HCT116 (cell line): ENCODE measurements around the gene FBXO11. TPM values are rescaled to one million over a fixed set of nuclear protein-coding genes. Genes with fewer than 3 reads are reported as not detected.
A peak's percentile ranks its signal among the peaks of the same experiment; 100 is the strongest.

Experiments
- ATAC-seq: fragments of 200-7000 bp; cut with Tn5 transposase; 2 replicates; pipeline ENCODE4 v1.9.1; 2020; ENCODE audit warnings: mild to moderate bottlenecking, moderate library complexity
- BruUV-seq: library from RNA; stranded (reverse); fragments of 400-500 nt; replicated peaks from 2 replicates; lab custom pipeline; 2021; lab: Mats Ljungman, UMichigan
- CTCF ChIA-PET: fragments of 300-600 bp; sonication (Branson Sonifier 250); formaldehyde crosslinking; loops from one replicate; lab custom pipeline; 2021; ENCODE audit warnings: antibody characterized with exemption; lab: Charles Lee
- POLR2A ChIA-PET: fragments of 300-600, 350-600 bp; sonication (Branson Sonifier 250); formaldehyde crosslinking; loops from one replicate; lab custom pipeline; 2021; ENCODE audit warnings: antibody characterized with exemption; lab: Charles Lee
- RAD21 ChIA-PET, 2 experiments: fragments of 300-600 bp; sonication (Branson Sonifier 250); formaldehyde crosslinking; loops; one replicate each; lab custom pipeline; 2023; ENCODE audit warnings: low total read pairs in 2 of 2; ENCODE audit not compliant: uncharacterized antibody in 2 of 2, unreplicated experiment in 2 of 2, low non-redundant PET in 1 of 2; lab: Charles Lee
- DNase-seq: peaks from one replicate; pipeline ENCODE4 v3.0.0-alpha.2; 2010; ENCODE audit warnings: low read depth, low spot score
- H2AFZ ChIP-seq: fragments of 200-600 bp; shearing (Covaris generic), sonication (generic); 2 replicates; pipeline ENCODE4 v1.6.1; 2017; ENCODE audit warnings: low read depth, mixed run types, mixed read lengths, antibody characterized with exemption, low read length; ENCODE audit not compliant: poor library complexity, severe bottlenecking
- H3K27ac ChIP-seq: 2 replicates; pipeline ENCODE4 v1.5.1; 2012; ENCODE audit warnings: low read depth, low read length
- H3K27me3 ChIP-seq: fragments of 200-600 bp; sonication (generic); 2 replicates; pipeline ENCODE4 v1.6.1; 2016; ENCODE audit warnings: mixed run types, low read length, mixed read lengths; ENCODE audit not compliant: insufficient read depth
- H3K36me3 ChIP-seq, 2 experiments: fragments of 200-500 bp in 1 of 2; fragments of 200-600 bp in 1 of 2; sonication (Bioruptor generic) in 1 of 2; sonication (generic) in 1 of 2; 2 replicates each; pipeline versions ENCODE4 v1.5.1 to v1.6.1; 2014 to 2016; ENCODE audit warnings: low read length in 2 of 2, inconsistent platforms in 1 of 2, mixed read lengths in 1 of 2, mixed run types in 1 of 2; ENCODE audit not compliant: insufficient read depth in 2 of 2, control insufficient read depth in 1 of 2
- H3K4me1 ChIP-seq, 2 experiments: fragments of 200-600 bp in 1 of 2; sonication (generic) in 1 of 2; 2 replicates each; pipeline versions ENCODE4 v1.5.1 to v1.6.1; 2012 to 2017; ENCODE audit warnings: low read length in 2 of 2, inconsistent platforms in 1 of 2, mild to moderate bottlenecking in 1 of 2, mixed read lengths in 1 of 2, mixed run types in 1 of 2, moderate library complexity in 1 of 2; ENCODE audit not compliant: insufficient read depth in 2 of 2, control insufficient read depth in 1 of 2
- H3K4me2 ChIP-seq: fragments of 200-600 bp; sonication (generic); 2 replicates; pipeline ENCODE4 v1.6.1; 2017; ENCODE audit warnings: mixed run types, low read length, mixed read lengths
- H3K4me3 ChIP-seq, 2 experiments: fragments of 200-600 bp in 1 of 2; sonication (generic) in 1 of 2; replicated peaks in 1 of 2; 2 replicates each; pipeline ENCODE4 v1.5.1; 2011 to 2016; ENCODE audit warnings: low read length in 2 of 2, control low read depth in 1 of 2, low read depth in 1 of 2, mild to moderate bottlenecking in 1 of 2, mixed read lengths in 1 of 2, mixed run types in 1 of 2
- H3K79me2 ChIP-seq: fragments of 200-600 bp; sonication (generic); 2 replicates; pipeline ENCODE4 v1.6.1; 2017; ENCODE audit warnings: mild to moderate bottlenecking, mixed run types, low read length, moderate library complexity, mixed read lengths; ENCODE audit not compliant: insufficient read depth
- H3K9ac ChIP-seq: fragments of 200-600 bp; sonication (generic); 2 replicates; pipeline ENCODE4 v1.6.1; 2016; ENCODE audit warnings: low read length, mixed read lengths
- H3K9me2 ChIP-seq: fragments of 200-600 bp; sonication (generic), shearing (Covaris generic); 2 replicates; pipeline ENCODE4 v1.6.1; 2017; ENCODE audit warnings: mixed run types, mild to moderate bottlenecking, moderate library complexity; ENCODE audit not compliant: insufficient read depth
- H3K9me3 ChIP-seq, 2 experiments: fragments of 200-500 bp in 1 of 2; fragments of 200-600 bp in 1 of 2; sonication (Bioruptor generic) in 1 of 2; sonication (generic) in 1 of 2; 2 replicates each; pipeline ENCODE4 v1.6.1; 2014 to 2017; ENCODE audit warnings: low read length in 2 of 2, mixed read lengths in 2 of 2, inconsistent platforms in 1 of 2, low read depth in 1 of 2, mild to moderate bottlenecking in 1 of 2, mixed run types in 1 of 2, moderate library complexity in 1 of 2; ENCODE audit not compliant: control insufficient read depth in 1 of 2, insufficient read depth in 1 of 2
- H4K20me1 ChIP-seq: fragments of 200-600 bp; sonication (generic), shearing (Covaris generic); 2 replicates; pipeline ENCODE4 v1.6.1; 2017; ENCODE audit warnings: mixed run types, mild to moderate bottlenecking, moderate library complexity; ENCODE audit not compliant: insufficient read depth
- JUND ChIP-seq: IDR thresholded peaks from 2 replicates; pipeline ENCODE4 v1.6.1; 2012
- POLR2A ChIP-seq: IDR thresholded peaks from 2 replicates; pipeline ENCODE4 v1.7.0; 2011; ENCODE audit warnings: borderline replicate concordance; ENCODE audit not compliant: insufficient read depth, insufficient read length; ENCODE audit errors: extremely low read depth
- POLR2AphosphoS5 ChIP-seq: IDR thresholded peaks from 2 replicates; pipeline ENCODE4 v1.6.1; 2011; ENCODE audit warnings: mild to moderate bottlenecking, low read depth, low read length, moderate library complexity
- RAD21 ChIP-seq: IDR thresholded peaks from 2 replicates; pipeline ENCODE4 v1.6.1; 2012; ENCODE audit warnings: low read depth, mild to moderate bottlenecking
- SIN3A ChIP-seq: IDR thresholded peaks from 2 replicates; pipeline ENCODE4 v1.6.1; 2012; ENCODE audit warnings: low read depth
- SRF ChIP-seq: IDR thresholded peaks from 2 replicates; pipeline ENCODE4 v1.6.1; 2012; ENCODE audit warnings: low read depth
- TCF7L2 ChIP-seq: IDR thresholded peaks from 2 replicates; pipeline ENCODE4 v1.7.0; 2011; ENCODE audit warnings: borderline replicate concordance, inconsistent platforms; ENCODE audit not compliant: insufficient read depth, insufficient read length; ENCODE audit errors: extremely low read depth
- ZFX ChIP-seq: fragments of 450-650 bp; IDR thresholded peaks from 2 replicates; pipeline ENCODE4 v1.6.1; 2017
- intact Hi-C: fragments of 100-400 bp; cut with micrococcal nuclease; formaldehyde crosslinking; loops from 2 replicates; pipeline ENCODE4 v1.10.0; 2022
- total RNA-seq: library from RNA; stranded (reverse); gene quantifications from one replicate; pipeline ENCODE4 v1.2.1, GENCODE V29; 2021; ENCODE audit not compliant: unreplicated experiment
- TF ChIP-seq, protein P1 (sequence below), 3 experiments: fragments of 200-600 bp in 1 of 3; sonication (generic) in 1 of 3; IDR thresholded peaks in 2 of 3; conservative IDR thresholded peaks in 1 of 3; 2 replicates each; pipeline ENCODE4 v1.5.1; 2012 to 2017; ENCODE audit warnings: low read depth in 2 of 3, low read length in 2 of 3, antibody characterized with exemption in 1 of 3, borderline replicate concordance in 1 of 3, control low read depth in 1 of 3, mild to moderate bottlenecking in 1 of 3, mixed read lengths in 1 of 3, mixed run types in 1 of 3, moderate library complexity in 1 of 3; ENCODE audit not compliant: insufficient read depth in 1 of 3
- TF ChIP-seq, protein P2 (sequence below): IDR thresholded peaks from 2 replicates; pipeline ENCODE4 v1.6.1; 2012

FBXO11 gene
- total RNA-seq, 1 experiment from 2014 or later: 60.2 TPM

DNA sequence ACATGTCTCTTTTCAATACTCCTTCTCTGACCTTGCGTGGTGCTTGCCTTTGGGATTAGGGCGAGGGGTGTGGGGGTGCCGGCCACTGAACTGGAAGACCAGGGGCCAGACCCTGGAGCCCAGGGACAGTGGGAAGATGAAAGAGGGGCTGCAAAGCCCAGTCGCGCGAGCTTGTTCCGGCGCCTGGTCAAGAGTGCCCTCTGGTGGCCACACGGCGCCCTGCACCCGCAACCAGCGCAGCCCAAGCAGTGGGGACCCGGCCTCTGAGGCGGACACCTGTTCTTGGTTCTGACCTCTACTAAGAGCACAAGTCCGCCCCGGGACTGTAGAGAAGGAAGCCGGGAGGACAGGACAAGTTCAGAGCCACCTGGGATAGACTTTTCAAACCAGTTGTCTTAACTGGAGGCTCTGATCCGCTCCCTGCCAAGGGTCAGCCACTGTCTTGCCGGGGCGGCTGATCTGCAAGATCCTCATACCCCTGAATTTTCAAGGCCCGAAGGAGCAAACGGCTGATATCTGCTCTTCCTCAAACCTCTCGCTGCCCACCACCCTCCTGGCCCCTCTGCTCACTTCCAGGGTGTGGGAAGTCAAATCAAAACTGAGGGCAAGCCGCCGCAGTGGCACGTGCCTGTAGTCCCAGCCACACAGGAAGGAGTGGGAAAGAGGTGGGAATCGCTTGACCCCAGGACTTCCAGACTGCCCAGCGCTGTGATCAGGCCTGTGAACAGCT lies 138.3 kb downstream of the FBXO11 start:
- Histone ChIP-seq H3K27me3 (no peaks in the 10 kb centered on the region), H3K4me2 (peak overlapping the region; percentile 51)
- RAD21 ChIA-PET: interaction anchor here (0.6 to 1.8 kb wide), 7 partner anchors 330 to 433 kb away, joined by 3 to 10 read pairs (median 4); no protein-coding TSS in a partner anchor
- no peak for TF ChIP-seq SIN3A
- TF ChIP-seq, protein P1, sequence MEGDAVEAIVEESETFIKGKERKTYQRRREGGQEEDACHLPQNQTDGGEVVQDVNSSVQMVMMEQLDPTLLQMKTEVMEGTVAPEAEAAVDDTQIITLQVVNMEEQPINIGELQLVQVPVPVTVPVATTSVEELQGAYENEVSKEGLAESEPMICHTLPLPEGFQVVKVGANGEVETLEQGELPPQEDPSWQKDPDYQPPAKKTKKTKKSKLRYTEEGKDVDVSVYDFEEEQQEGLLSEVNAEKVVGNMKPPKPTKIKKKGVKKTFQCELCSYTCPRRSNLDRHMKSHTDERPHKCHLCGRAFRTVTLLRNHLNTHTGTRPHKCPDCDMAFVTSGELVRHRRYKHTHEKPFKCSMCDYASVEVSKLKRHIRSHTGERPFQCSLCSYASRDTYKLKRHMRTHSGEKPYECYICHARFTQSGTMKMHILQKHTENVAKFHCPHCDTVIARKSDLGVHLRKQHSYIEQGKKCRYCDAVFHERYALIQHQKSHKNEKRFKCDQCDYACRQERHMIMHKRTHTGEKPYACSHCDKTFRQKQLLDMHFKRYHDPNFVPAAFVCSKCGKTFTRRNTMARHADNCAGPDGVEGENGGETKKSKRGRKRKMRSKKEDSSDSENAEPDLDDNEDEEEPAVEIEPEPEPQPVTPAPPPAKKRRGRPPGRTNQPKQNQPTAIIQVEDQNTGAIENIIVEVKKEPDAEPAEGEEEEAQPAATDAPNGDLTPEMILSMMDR (IDR thresholded peaks at IDR 0.05 in 2 of 3, conservative IDR thresholded peaks at IDR 0.05 in 1 of 3; ENCODE audit: borderline replicate concordance in 1 of 3, insufficient read depth in 1 of 3, low read depth in 2 of 3, low read length in 2 of 3): peak; percentile 82 to 96 (median 95)
- no peak for TF ChIP-seq ZFX
- peak; percentile 64 for TF ChIP-seq TCF7L2
- no peak for TF ChIP-seq SRF
- no peak for TF ChIP-seq POLR2AphosphoS5
- TF ChIP-seq, protein P2, sequence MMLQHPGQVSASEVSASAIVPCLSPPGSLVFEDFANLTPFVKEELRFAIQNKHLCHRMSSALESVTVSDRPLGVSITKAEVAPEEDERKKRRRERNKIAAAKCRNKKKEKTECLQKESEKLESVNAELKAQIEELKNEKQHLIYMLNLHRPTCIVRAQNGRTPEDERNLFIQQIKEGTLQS: no peak
- peak; percentile 99 for TF ChIP-seq RAD21
- TF ChIP-seq JUND: no peak
- no peak for TF ChIP-seq POLR2A
- TF ChIP-seq, all 23 proteins: peak for 3
- DNase-seq (peak; percentile 43), ATAC-seq (peak; percentile 87)
- no TSS peak for BruUV-seq
- H3K79me2 ChIP-seq: no peaks in the 10 kb centered on the region
- H3K4me3 ChIP-seq: no peak overlapping the region; a peak in 1 of 4 replicates
- no peak overlapping the region for H3K27ac ChIP-seq
- ChIA-PET CTCF (interaction anchor here (0.6 to 3.3 kb wide), 26 partner anchors 8 to 698 kb away, joined by 3 to 64 read pairs (median 4); partner anchors contain the start of gene MSH6), POLR2A (interaction anchor here (0.6 to 1.0 kb wide), 2 partner anchors 50 to 331 kb away, joined by 3 to 4 read pairs; no protein-coding TSS in a partner anchor)
- intact Hi-C loops: loop anchor here (1.0 kb wide), 2 partner anchors 331 to 433 kb away; no protein-coding TSS in a partner anchor
- no peak overlapping the region for H3K9ac ChIP-seq
- H3K9me3 ChIP-seq: peaks cover 0 to 7% of the 10 kb centered on the region in 2 experiments; a peak in 1 of 4 replicates
- no peaks in the 10 kb centered on the region for H3K36me3 ChIP-seq
- peaks cover 3 to 16% of the 10 kb centered on the region in 2 experiments; a peak in 2 of 4 replicates for H3K4me1 ChIP-seq
- peak overlapping the region; percentile 82 for H2AFZ ChIP-seq
- no peaks in the 10 kb centered on the region for H3K9me2 ChIP-seq
- H4K20me1 ChIP-seq: no peaks in the 10 kb centered on the region
